Cerebellar nuclear complex (tissue), 1 donor: ENCODE measurements around the gene EEF1A1.
"Not testable (repeated sequence)": the region's sequence is repeated elsewhere in the genome, so short reads cannot be mapped to it uniquely, and the experiment has no call there.

Experiments used
- DNase-seq, 2 experiments: peaks; one replicate each; lab custom pipeline; 2025; lab: John Stamatoyannopoulos, UW

EEF1A1 gene

GRCh38 chr6:73537677-73538076 lies 16.8 kb upstream of the EEF1A1 start:
- DNase-seq: no peak

DNA sequence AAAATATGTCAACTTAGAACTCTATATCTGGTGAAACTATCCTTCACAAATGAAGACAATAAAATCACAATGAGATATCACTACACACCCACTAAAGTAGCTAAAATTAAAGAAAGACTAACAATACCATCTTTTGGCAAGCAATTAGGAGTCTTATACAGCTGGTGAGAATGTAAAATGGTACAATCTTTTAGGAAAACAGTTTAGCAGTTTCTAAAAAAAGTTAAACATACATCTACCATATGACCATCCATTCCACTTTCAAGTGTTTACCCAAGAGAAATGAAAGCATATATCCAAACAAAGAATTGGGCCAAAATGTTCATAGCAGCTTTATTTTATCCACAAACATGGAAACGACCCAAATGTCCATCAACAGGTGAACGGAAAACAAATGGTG lies 13.8 kb upstream of the EEF1A1 start:
- DNase-seq: no peak

DNA sequence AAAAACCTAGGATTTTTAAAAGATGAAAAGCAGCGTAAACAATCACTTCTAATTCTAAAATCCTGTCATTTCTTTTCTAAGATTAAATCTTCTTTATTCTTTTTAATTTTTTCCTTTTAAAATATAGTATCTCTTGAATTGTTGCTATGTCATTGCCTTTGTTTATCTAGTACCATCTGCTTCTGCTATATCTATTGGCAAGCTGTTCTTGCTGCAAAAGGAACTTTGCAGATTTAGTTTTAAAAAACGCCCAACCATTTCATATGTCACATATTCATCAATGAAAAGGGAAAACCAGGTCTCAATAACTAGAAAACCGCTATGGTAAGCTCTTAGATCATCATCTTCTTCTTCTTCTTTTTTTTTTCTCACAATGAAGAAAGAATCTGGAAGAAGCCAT lies 11.5 kb upstream of the EEF1A1 start:
- DNase-seq: no peak

GRCh38 chr6:73528897-73529296 lies 8.1 kb upstream of the EEF1A1 start:
- no peak for DNase-seq

GRCh38 chr6:73525546-73526330 lies 4.9 kb upstream of the EEF1A1 start:
- no peak for DNase-seq

DNA sequence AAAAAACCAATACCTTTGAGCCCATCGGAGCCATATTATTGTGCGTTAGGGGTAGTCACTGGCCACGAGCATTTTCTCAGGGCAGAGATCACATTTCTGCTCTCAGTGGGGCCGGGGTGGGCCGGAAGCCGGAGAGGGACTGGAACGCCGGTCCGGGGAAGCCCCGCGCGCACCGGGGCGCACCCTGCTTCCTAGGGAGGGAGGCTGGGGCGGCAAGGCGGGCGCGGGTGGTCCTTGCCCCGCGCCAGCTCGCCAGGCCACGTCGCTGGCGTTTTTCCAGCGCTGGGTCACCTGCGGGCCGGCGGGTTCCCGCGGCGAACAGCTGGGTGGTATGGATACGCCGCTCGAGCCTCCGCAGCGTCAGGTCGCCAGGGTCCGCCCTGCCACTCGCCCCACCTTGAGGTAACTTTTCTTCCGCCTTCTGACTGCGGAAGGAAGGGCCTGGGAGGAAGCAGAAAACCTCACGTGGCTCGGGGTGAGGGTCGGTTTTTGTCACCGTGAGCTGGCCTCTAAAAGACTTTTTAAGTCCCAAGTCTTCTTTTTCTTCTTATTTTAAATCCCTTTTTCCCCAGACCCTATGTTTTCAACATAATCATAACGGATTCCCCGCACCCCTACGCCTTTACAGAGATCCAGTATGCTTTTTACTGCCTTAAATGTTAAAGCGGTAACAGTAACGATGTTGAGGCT lies 2.7 kb upstream of the EEF1A1 start:
- no peak for DNase-seq

DNA sequence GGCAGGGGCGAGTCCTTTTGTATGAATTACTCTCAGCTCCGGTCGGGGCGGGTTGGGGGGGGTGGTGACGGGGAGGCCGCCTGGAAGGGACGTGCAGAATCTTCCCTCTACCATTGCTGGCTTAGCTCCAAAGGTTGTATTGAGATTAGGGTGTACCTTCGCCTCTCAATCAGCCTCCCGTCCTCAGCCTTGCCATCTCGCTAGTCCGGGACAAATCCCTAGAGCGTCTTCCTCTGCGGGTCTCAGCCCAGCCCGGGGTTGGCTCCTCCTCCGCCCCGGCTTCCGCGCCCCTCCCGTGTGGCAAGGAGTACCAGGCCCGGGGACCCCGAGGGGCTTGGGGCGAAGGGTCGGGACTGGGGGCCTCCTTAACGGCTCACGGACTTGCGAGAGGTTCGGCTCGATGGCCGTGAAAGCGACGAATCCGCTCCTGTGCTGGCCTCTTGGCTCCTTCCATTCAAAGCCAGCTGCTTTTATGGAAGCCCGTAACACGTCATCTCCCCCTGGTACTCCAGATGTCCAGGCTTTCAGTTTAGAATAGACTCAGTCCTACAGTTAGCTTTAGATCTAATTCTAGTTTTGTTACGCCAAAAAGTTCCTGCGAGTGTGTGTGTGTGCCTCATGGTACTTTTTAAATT lies 636 bp upstream of the EEF1A1 start:
- no peak for DNase-seq

- no peak for DNase-seq
These were observed 725 bp downstream of the EEF1A1 start for GRCh38 chr6:73519926-73520687.

DNA sequence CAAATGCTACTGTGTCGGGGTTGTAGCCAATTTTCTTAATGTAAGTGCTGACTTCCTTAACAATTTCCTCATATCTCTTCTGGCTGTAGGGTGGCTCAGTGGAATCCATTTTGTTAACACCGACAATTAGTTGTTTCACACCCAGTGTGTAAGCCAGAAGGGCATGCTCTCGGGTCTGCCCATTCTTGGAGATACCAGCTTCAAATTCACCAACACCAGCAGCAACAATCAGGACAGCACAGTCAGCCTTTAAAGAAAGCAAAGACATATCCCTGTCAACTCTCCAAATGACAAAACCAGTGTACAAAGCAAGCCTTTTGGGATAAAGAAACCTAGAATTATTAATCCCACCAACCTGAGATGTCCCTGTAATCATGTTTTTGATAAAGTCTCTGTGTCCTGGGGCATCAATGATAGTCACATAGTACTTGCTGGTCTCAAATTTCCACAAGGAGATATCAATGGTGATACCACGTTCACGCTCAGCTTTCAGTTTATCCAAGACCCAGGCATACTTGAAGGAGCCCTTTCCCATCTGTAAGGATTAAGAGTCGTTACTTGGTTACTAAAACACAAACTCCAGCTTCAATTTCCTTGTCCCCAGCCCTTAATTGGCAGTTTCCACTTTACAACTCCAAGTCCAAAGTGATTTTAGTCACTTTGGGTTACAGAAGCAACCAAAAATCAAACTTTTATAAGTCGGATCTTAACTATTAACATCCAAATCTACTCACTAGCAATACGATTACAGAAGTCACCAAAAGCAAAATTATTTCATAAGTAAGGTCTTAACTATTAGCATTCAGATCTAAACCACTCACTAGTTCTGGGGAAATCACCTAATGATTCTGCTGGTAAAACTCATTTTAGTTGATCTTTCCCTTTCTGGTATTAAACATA lies 1.6 kb downstream of the EEF1A1 start:
- DNase-seq: not testable (repeated sequence)

DNA sequence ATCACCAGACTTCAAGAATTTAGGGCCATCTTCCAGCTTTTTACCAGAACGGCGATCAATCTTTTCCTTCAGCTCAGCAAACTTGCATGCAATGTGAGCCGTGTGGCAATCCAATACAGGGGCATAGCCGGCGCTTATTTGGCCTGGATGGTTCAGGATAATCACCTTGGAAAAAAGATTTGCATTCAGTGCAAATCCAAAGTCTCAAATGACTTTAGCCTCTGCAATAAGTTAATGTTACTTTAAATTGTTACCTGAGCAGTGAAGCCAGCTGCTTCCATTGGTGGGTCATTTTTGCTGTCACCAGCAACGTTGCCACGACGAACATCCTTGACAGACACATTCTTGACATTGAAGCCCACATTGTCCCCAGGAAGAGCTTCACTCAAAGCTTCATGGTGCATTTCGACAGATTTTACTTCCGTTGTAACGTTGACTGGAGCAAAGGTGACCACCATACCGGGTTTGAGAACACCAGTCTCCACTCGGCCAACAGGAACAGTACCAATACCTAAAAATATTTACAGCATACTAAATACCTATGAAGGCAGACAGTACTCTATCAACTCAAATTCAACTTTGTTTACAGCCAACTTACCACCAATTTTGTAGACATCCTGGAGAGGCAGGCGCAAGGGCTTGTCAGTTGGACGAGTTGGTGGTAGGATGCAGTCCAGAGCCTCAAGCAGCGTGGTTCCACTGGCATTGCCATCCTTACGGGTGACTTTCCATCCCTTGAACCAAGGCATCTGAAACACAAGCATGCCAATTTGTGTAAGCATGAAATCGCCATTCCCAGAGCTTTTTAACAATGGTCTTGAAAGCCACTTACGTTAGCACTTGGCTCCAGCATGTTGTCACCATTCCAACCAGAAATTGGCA lies 2.5 kb downstream of the EEF1A1 start:
- DNase-seq: not testable (repeated sequence)

DNA sequence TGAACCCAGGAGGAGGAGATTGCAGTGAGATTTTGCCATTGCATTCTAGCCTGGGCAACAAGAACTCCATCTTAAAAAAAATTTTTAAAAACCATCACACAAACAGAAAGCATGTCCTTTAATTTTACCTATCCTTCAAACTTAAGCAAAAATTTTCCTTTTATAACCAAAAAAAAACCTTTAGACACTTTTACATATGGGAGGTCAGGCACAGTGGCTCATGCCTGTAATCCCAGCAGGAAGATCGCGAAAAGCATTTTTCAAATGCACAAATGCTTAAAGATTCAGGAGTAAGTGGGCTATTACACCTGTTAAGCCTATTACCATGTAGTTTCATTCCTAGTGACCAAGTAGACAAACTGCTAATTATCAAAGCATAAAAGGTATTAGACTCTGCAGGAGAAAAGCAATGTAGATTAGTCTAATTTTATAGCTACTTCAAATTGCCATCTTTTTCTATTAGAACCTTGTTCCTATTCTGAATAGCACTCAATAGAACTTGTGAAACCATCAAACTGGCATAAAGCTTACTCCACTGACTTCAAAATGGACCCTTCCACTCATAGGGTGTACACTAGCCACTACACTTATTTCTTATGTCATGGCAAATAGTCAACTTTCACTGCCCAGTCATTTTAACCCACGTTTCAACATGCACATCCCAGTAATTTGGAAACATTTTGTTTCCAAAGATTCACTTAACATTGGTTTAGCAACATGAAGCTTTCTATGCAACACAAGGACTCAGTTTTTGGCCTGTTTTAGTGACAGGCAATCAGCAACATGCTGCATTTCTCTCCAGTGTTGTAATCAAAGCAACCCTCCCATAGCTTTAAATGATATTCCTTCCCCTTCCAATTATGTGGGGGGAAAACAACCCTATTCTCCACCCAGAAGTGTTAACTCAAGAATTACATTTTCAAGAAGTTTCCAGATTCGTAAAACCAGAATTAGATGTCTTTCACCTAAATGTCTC lies 4.0 kb downstream of the EEF1A1 start:
- no peak for DNase-seq

DNA sequence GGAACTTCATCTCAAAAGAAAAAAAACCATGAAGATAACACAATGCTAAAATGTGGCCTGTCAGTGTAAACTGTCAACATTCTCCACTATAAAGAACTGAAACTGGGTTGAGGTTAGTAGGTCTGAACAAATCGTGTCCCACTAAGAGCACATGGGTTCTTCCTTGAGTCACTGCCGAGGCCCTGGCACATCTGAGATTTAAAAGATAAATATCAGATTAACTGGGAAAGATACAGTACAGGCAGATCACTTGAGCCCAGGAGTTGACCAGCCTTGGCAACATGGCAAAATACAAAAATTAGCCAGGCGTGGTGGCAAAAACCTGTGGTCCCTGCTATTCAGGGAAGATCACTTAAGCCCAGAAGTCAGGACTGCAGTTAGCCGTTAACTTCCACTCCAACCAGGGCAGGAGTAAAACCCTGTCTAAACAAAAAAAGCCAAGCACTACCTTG lies 5.6 kb downstream of the EEF1A1 start:
- DNase-seq: no peak

- no peak for DNase-seq
These were observed 6.1 kb downstream of the EEF1A1 start for GRCh38 chr6:73514746-73515110.

GRCh38 chr6:73513496-73513854 lies 7.4 kb downstream of the EEF1A1 start:
- no peak for DNase-seq

- no peak for DNase-seq
These were observed 9.0 kb downstream of the EEF1A1 start for GRCh38 chr6:73511796-73512195.

- no peak for DNase-seq
These were observed 11.0 kb downstream of the EEF1A1 start for GRCh38 chr6:73509851-73510250.

DNA sequence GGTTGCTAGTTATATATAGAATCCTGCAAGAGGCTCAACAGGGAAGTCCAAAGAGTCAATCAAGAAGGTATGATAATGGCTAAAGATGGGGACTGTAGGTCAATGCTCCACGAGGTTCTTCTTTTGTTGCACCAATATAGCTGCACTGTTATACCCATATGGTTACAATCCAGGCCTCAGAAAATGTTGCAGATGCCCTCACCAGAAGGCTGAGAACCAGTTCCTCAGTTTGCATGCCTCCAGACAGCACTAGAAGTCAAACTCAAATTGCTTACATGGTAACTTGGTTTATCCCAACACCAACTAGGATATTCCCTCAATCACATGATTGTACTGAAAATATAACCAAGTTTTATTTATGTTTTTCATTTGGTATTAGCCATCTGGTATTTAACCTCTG lies 12.1 kb downstream of the EEF1A1 start:
- no peak for DNase-seq

DNA sequence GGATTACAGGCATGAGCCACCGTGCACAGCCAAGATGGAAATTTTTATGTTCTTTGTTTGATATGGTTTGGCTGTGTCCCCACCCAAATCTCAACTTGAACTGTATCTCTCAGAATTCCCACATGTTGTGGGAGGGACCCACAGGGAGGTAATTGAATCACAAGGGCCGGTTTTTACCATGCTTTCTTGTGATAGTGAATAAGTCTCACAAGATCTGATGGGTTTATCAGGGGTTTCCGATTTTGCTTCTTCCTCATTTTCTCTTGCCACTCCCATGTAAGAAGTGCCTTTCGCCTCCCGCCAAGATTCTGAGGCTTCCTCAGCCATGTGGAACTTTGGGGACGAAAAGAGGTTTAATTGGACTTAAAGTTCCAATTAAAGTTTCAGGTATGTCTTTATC lies 14.6 kb downstream of the EEF1A1 start:
- no peak for DNase-seq

- DNase-seq: not testable (repeated sequence)
These were observed 15.1 kb downstream of the EEF1A1 start for GRCh38 chr6:73505705-73506104.
